Ureter (tissue), 1 donor: ENCODE data around the gene GHRL. TPM values are rescaled to one million over a fixed set of nuclear protein-coding genes. Genes with fewer than 3 reads are reported as not detected.
"Not testable (repeated sequence)": the region's sequence is repeated elsewhere in the genome, so short reads cannot be mapped to it uniquely, and the experiment has no call there.

Experiments
- DNase-seq: peaks from one replicate; pipeline ENCODE4 v3.0.0-alpha.2; 2020; ENCODE audit warnings: low spot score
- total RNA-seq: library from RNA; stranded (reverse); gene quantifications from one replicate; pipeline ENCODE4 v1.2.4, GENCODE V29; 2023
- donor health status: DM: yes; HTN: yes; CAD: no.

The GHRL gene
- total RNA-seq, 1 donor from 2014 or later = 0.81 TPM

- no peak for DNase-seq
Observed at GRCh38 chr3:10274601-10275000, 18.1 kb downstream of the GHRL start.

GRCh38 chr3:10273702-10274305 lies 18.9 kb downstream of the GHRL start:
- no peak for DNase-seq

GRCh38 chr3:10272977-10273376 lies 19.8 kb downstream of the GHRL start:
- DNase-seq = no peak

GRCh38 chr3:10272476-10272875 lies 20.3 kb downstream of the GHRL start:
- DNase-seq = not testable (repeated sequence)

GRCh38 chr3:10269443-10269842 lies 23.3 kb downstream of the GHRL start:
- DNase-seq = no peak

- no peak for DNase-seq
Observed at GRCh38 chr3:10268930-10269329, 23.8 kb downstream of the GHRL start.

GRCh38 chr3:10268116-10268515 lies 24.6 kb downstream of the GHRL start:
- no peak for DNase-seq

- DNase-seq = not testable (repeated sequence)
Observed at GRCh38 chr3:10266936-10267335, 25.8 kb downstream of the GHRL start.

GRCh38 chr3:10265833-10266232 lies 26.9 kb downstream of the GHRL start:
- DNase-seq = no peak

GRCh38 chr3:10263646-10264363 lies 28.9 kb downstream of the GHRL start:
- no peak for DNase-seq

- DNase-seq = no peak
Observed at GRCh38 chr3:10262027-10262426, 30.7 kb downstream of the GHRL start.

- DNase-seq = no peak
Observed at GRCh38 chr3:10260211-10260701, 32.5 kb downstream of the GHRL start.

GRCh38 chr3:10259798-10260197 lies 32.9 kb downstream of the GHRL start:
- no peak for DNase-seq

- no peak for DNase-seq
Observed at GRCh38 chr3:10259036-10259435, 33.7 kb downstream of the GHRL start.

- no peak for DNase-seq
Observed at GRCh38 chr3:10255835-10256234, 36.9 kb downstream of the GHRL start.

- no peak for DNase-seq
Observed at GRCh38 chr3:10253731-10254130, 39.0 kb downstream of the GHRL start.

GRCh38 chr3:10251006-10251405 lies 41.7 kb downstream of the GHRL start:
- no peak for DNase-seq

- no peak for DNase-seq
Observed at GRCh38 chr3:10249833-10250232, 42.9 kb downstream of the GHRL start.

GRCh38 chr3:10248984-10249748 lies 43.6 kb downstream of the GHRL start:
- DNase-seq = peak; percentile 52

- peak; percentile 96 for DNase-seq
Observed at GRCh38 chr3:10248184-10248983, 44.4 kb downstream of the GHRL start, which contains the start of gene TATDN2. Gene TATDN2 (plus strand): TSS chr3:10248459. CDS start chr3:10249201, 742 bp downstream.

GRCh38 chr3:10247679-10248183 lies 45.0 kb downstream of the GHRL start:
- DNase-seq = no peak
